ENCODE measurements around the gene GNG7.
"Not testable (repeated sequence)": the region's sequence is repeated elsewhere in the genome, so short reads cannot be mapped to it uniquely, and the experiment has no call there.

GNG7 gene

DNA sequence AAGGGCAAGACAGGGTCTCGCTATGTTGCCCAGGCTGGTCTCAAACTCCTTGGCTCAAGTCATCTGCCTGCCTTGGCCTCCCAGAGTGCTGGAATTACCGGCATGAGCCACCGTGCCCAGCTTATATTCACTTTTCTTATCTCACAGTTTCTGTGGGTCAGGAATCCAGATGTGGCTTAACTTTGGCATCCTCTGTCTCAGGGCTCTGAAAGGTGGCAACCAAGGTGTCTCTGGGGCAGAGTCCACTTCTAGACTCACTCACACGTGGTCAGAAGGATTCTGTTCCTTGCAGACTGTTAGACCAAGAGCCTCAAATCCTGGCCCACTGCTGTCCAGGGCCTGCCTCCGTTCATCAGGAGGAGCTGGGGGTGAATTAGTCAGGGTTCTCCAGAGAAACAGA lies 238.1 kb downstream of the GNG7 start:
- DNase-seq (ENCODE audit: low read depth in 2 of 2), result no peak

- DNase-seq (ENCODE audit: low read depth in 2 of 2), result not testable (repeated sequence)
Observed at GRCh38 chr19:2463694-2464093, 238.8 kb downstream of the GNG7 start.

- DNase-seq (ENCODE audit: low read depth in 2 of 2), result no peak
Observed at GRCh38 chr19:2462635-2463421, 239.7 kb downstream of the GNG7 start.

DNA sequence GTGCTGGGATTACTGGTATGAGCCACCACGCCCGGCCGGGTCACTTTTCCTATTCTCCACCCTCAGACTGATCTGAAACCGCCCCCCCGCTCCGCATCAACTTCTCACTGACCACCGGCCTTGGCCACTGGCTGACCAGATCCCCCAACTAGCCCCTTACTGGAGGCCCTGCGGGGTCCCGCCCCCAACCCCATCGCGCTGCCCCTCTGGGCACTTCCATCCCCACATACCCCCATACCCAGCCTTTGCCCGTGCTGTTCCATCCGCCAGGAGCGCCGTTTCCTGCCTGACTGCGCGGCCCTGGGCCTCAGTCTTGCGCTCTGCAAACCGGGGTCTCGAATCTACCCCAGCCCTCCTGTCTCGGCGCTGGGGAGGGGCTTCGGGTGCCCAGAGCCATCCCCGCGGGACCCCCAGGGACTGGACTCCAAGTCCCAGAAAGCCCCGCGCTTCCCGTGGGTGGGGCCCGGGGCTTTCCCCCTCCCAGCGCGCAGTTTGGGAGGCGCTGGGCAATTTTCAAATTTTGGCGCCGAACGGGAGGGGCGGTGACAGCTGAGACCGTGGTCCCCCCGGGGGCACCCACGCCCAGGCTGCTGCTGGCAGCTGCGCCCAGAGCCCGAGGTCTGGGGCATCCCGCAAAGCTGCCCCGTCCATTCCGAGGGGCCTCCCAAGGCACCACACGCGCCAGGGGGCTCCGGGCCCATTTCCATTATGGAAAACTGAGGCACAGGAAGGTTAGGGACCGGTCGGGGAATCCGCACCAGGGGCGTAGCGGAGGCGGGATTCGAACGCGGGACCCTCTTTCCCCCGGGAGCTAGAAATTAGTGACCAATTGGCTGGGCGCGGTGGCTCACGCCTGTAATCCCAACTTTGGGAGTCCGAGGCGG lies 240.5 kb downstream of the GNG7 start:
- DNase-seq (ENCODE audit: low read depth in 2 of 2), result peak in 1 of 2 donors; percentile 73

Measured in stimulated activated CD4-positive, alpha-beta T cell treated with anti-CD3 and anti-CD28 coated beads, Interleukin-15, amount 100 ng/mL, for 48 hours (primary cell).